Thymus (tissue), 11 donors: Measurements from ENCODE around the gene CYP4F8. TPM values are rescaled to one million over a fixed set of nuclear protein-coding genes. Genes with fewer than 3 reads are reported as not detected.
"Not testable (repeated sequence)": the region's sequence is repeated elsewhere in the genome, so short reads cannot be mapped to it uniquely, and the experiment has no call there.

Experiments
- DNase-seq, 9 donors: peaks; one replicate each; pipeline ENCODE4 v3.0.0-alpha.2; 2013; ENCODE audit warnings: low spot score in 9 of 9, low read depth in 6 of 9, missing footprints in 1 of 9
- H3K27ac ChIP-seq, 2 donors: one replicate each; pipeline ENCODE4 v1.5.1; 2013; ENCODE audit warnings: control low read depth in 1 of 2, low read depth in 1 of 2, low read length in 1 of 2, mild to moderate bottlenecking in 1 of 2, moderate library complexity in 1 of 2
- H3K27me3 ChIP-seq, 2 donors: one replicate each; pipeline ENCODE4 v1.5.1; 2013; ENCODE audit warnings: low read length in 1 of 2; ENCODE audit not compliant: control insufficient read depth in 2 of 2, insufficient read depth in 1 of 2
- H3K36me3 ChIP-seq, 2 donors: one replicate each; pipeline ENCODE4 v1.5.1; 2013; ENCODE audit warnings: low read length in 1 of 2, mild to moderate bottlenecking in 1 of 2, moderate library complexity in 1 of 2; ENCODE audit not compliant: control insufficient read depth in 2 of 2, insufficient read depth in 2 of 2
- H3K4me1 ChIP-seq, 2 donors: one replicate each; pipeline ENCODE4 v1.5.1; 2013; ENCODE audit warnings: low read length in 2 of 2; ENCODE audit not compliant: control insufficient read depth in 2 of 2, insufficient read depth in 2 of 2
- H3K4me3 ChIP-seq, 2 donors: one replicate each; pipeline ENCODE4 v1.5.1; 2013; ENCODE audit warnings: low read length in 2 of 2, control low read depth in 1 of 2, mild to moderate bottlenecking in 1 of 2
- H3K9me3 ChIP-seq, 2 donors: one replicate each; pipeline ENCODE4 v1.5.1; 2013; ENCODE audit warnings: low read length in 1 of 2, mild to moderate bottlenecking in 1 of 2; ENCODE audit not compliant: control insufficient read depth in 2 of 2, insufficient read depth in 1 of 2
- WGBS: extraction: QIAGEN DNeasy Blood & Tissue Kit; methylation state at CpG from one replicate; pipeline ENCODE4 v1.1.7; 2013; 5-methylcytosine and 5-hydroxymethylcytosine counted together
- polyA plus RNA-seq: library from polyadenylated mRNA; stranded (reverse); fragments of 200-250 nt; gene quantifications from one replicate; pipeline ENCODE4 v1.2.3, GENCODE V29; 2013
- total RNA-seq: library from RNA; stranded (reverse); fragments of 120-200 nt; gene quantifications from one replicate; pipeline ENCODE4 v1.2.4, GENCODE V29; 2013
- donor health status: healthy.

Gene CYP4F8
- total and polyA plus RNA-seq, 2 donors = 0.28 to 18.3 TPM

DNA sequence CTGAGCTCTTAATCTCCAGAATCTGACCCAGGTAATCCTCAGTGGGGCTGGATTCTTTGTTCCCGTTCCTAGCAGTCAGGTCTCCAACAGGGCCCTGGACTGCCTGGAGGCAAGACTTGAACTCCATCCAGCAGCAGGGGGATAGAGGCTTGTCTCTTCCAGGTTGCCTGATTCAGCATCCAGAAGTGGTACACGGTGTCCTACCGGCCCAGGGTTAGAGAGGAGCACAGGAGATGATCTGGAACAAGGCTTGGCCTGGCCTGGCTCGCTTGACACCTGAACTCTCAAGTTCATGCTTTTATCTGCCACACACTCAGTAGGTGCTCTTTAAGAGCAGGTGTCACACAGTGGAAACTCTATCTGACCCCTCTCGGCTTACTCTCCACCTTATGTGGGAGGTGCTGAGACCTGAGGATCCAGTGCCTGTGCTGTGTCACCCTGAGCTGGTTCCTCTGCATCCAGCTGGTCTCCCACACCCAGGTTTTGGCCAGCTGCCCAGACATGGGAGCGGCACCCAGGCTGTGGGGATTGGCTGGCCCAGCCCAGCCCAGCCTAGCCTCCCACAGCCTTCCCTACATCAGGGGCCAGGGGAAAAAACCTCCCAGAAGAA, 25.4 kb downstream of the CYP4F8 start, which contains the start of gene CYP4F3:
TSS of gene CYP4F3 (plus strand) at position 604 of the 610 bp plus-strand sequence. CDS start 519 bp downstream, outside the sequence.
- DNase-seq = peak in 1 of 9 donors; percentile 24
- Histone ChIP-seq H3K4me1 (no peaks in the 10 kb centered on the region), H3K36me3 (no peaks in the 10 kb centered on the region), H3K27me3 (no peaks in the 10 kb centered on the region), H3K4me3 (no peak within 1 kb of the TSS), H3K27ac (no peak within 1 kb of the TSS), H3K9me3 (no peaks in the 10 kb centered on the region)
- WGBS = 70% methylated on average over 6 of the region's 6 CpGs

DNA sequence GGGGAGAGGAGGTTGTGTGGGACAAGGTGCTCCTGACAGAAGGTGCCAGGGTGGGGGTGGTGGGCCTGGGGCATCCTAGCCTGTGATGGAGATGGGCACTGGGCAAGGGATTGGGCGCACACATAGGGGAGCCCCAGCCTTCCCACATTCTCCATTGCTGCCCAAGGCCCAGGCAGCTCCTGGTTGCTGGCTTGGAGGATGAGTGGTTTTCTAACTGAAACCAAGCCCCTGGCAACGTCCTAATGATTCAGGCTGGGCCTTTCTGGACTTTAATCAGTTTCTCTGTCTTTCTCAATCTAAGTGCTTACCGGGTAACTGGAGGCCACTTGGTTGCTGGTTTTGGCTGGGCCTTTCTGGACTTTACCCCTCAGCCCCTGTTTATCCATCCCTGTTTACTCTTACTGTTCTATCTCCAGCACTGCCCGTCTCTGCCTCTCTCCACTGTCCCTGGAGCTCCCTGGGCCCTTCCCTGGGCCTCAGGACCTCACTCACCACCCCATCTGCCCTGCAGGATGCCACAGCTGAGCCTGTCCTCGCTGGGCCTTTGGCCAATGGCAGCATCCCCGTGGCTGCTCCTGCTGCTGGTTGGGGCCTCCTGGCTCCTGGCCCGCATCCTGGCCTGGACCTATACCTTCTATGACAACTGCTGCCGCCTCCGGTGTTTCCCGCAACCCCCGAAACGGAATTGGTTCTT, 26.0 kb downstream of the CYP4F8 start:
- WGBS = 88% methylated on average over 12 of the region's 12 CpGs
- H3K4me3 ChIP-seq = no peak overlapping the region
- no peaks in the 10 kb centered on the region for H3K36me3 ChIP-seq
- H3K4me1 ChIP-seq = no peaks in the 10 kb centered on the region
- H3K27ac ChIP-seq = no peak overlapping the region
- no peak for DNase-seq
- no peaks in the 10 kb centered on the region for H3K27me3 ChIP-seq
- no peaks in the 10 kb centered on the region for H3K9me3 ChIP-seq

DNA sequence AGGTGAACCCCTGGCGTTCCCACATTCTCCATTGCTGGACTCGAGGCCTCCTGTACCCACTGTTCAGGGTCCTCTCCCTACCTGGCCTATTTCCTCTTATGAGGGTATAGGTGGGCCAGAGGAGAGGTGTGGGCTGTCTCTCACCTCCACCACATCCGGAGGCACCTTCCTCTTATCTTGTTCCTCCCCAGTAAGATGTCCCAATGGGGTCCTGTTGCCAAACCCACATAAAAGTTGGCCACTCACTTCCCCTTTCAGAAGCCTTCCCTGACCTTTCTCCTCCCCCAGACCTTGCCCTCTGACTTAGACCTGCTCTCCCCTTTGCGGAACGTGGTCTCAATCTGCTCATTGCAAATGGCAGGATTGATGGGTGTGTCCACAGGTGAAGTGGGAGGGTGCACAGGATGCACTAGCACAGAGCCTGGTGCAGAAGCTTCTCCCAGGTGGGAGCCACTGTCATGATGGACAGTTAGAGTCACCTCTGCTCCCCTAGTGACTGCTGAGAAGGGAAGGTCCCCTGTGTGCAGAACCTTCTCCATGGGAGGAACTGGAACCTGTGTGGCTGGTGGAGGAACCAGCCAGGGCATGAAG, 27.0 kb downstream of the CYP4F8 start:
- H3K4me1 ChIP-seq = no peaks in the 10 kb centered on the region
- no peak overlapping the region for H3K4me3 ChIP-seq
- H3K27ac ChIP-seq = no peak overlapping the region
- no peak for DNase-seq
- WGBS = 63% methylated on average over 5 of the region's 5 CpGs
- H3K27me3 ChIP-seq = no peaks in the 10 kb centered on the region
- no peaks in the 10 kb centered on the region for H3K36me3 ChIP-seq
- H3K9me3 ChIP-seq = no peaks in the 10 kb centered on the region

DNA sequence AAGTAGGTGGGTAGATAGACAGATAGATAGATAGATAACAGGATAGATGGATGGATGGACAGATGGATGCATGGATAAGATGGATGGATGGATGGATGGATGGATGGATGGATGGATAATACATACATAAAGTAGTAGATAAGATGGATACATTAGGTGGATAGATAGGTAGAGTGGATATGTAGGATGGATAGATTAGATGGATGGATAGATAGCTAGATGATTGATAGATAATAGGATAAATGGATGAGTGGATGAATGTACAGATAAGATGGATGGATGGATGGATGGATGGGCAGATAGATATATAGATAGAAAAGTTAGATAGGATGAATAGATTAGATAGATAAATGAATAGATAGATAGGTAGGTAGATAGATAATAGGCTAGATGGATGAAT, 27.8 kb downstream of the CYP4F8 start:
- Histone ChIP-seq H3K27ac (no peak overlapping the region), H3K27me3 (no peaks in the 10 kb centered on the region), H3K36me3 (no peaks in the 10 kb centered on the region), H3K9me3 (no peaks in the 10 kb centered on the region), H3K4me3 (no peak overlapping the region), H3K4me1 (no peaks in the 10 kb centered on the region)
- no peak for DNase-seq

DNA sequence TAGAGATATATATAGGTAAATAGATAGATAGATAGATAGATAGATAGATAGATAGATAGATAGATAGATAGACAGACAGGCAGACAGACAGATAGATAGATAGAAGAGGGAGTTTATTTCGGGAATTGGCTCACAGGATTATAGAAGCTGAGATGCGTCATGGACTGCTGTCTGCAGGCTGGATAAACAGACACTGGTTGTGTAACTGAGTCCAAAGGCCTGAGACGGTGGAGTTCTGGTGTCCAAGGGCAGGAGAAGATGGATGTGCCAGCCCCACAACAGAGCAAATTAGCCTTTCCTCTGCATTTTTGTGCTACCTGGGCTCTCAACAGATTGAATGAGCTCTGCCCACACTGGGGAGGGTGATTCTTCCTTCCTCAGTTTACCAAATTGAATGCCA, 28.4 kb downstream of the CYP4F8 start:
- DNase-seq = no peak
- WGBS = 94% methylated on average over 3 of the region's 3 CpGs
- H3K4me3 ChIP-seq = no peak overlapping the region
- H3K4me1 ChIP-seq = no peaks in the 10 kb centered on the region
- no peak overlapping the region for H3K27ac ChIP-seq
- H3K27me3 ChIP-seq = no peaks in the 10 kb centered on the region
- H3K9me3 ChIP-seq = no peaks in the 10 kb centered on the region
- H3K36me3 ChIP-seq = no peaks in the 10 kb centered on the region

DNA sequence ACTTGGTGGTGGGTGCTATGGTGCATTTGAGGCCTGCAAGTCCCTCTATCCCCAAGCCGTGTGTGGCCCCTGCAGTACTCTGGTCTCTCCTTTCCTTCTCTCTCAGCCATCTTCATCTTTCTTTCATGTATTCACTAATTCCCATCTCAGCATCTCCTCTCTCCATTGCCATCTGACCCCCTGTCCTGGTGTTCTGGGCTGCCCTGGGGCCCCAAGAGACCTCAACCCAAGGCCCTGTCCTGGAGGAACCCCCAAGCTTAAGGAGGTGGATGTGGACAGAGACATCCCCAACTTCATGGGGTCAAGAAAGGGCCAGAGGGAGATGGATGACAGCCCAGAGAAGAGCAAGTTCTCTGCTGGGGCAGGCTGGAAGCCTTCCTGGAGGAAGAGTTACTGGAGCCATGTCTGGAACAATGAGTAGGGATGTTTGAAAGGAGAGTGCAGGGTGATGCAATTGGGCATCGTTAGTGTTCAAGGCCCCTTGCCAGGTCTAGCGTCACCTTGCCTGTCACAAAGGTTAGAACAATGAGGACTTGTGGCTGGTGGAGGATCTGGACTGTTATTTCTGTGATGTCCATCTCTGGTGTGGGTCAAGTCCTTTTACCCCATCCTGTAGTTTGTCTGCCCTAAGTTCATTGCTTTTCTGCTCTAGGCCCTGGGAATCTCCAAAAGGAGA, 29.2 kb downstream of the CYP4F8 start:
- Histone ChIP-seq H3K36me3 (no peaks in the 10 kb centered on the region), H3K27ac (no peak overlapping the region), H3K27me3 (no peaks in the 10 kb centered on the region), H3K4me3 (no peak overlapping the region), H3K9me3 (no peaks in the 10 kb centered on the region), H3K4me1 (no peaks in the 10 kb centered on the region)
- 91% methylated on average over 3 of the region's 3 CpGs for WGBS
- DNase-seq = no peak

DNA sequence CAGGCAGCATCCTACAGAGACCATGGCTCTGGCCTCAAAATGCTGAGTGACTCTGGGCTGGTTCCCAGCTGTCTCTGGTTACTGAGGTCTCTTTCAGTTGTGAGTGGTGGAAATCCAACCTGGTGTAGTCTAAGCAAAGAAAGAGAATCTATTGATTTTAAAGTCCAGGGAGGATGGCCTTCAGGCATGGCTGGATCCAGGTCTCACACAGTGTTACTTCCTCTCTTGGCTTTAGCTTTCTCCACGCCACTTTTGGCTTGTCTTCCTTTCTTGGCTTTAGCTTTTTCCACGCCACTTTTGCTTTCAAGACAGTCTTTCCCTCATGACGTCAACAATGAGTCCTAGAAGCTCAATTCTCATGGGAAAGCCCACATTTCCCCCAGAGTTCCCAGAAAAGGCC, 29.8 kb downstream of the CYP4F8 start:
- Histone ChIP-seq H3K27ac (no peak overlapping the region), H3K4me3 (no peak overlapping the region), H3K27me3 (no peaks in the 10 kb centered on the region), H3K4me1 (no peaks in the 10 kb centered on the region), H3K9me3 (no peaks in the 10 kb centered on the region), H3K36me3 (no peaks in the 10 kb centered on the region)
- WGBS = 81% methylated on average over 3 of the region's 3 CpGs
- no peak for DNase-seq

DNA sequence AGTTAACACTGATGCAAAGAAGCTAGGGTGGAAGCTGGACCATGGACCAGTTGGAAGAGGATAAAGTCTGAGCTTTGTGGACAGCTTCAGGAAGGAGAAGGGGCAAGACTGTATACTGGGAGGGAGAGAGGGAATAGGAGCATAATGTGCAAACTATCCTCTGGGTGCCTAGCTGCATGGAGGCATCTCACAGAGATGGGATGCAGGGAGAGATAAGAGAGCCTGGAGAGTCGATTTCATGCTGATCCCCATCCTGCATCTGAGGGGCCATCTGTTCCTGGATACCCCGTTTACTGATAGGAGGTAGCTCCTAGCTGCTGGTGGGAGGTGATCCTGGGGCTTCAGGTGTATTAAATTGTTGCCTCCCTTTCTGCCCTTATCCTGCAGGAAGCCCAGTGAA, 34.5 kb downstream of the CYP4F8 start:
- Histone ChIP-seq H3K27ac (no peak overlapping the region), H3K36me3 (no peaks in the 10 kb centered on the region), H3K9me3 (no peaks in the 10 kb centered on the region), H3K27me3 (no peaks in the 10 kb centered on the region), H3K4me3 (no peak overlapping the region), H3K4me1 (no peaks in the 10 kb centered on the region)
- DNase-seq = no peak
- WGBS = 75% methylated on average over 2 of the region's 2 CpGs

DNA sequence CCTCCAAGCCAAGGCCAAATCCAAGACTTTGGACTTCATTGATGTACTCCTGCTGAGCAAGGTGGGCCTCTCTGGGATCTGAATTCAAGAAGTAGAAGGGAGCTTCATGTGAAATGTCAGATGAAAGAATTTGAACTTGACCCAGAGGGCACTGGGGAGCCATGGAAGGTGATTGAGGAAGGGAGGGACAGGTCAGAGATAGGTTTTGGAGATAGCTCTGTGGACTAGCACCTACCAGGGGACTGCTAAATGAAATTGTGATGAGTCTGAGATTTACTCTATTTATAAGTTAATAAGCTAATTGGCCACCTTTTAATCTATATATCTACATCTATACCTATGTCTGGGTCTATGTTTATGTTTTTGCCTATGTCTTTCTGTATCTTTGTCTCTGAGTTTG, 35.1 kb downstream of the CYP4F8 start:
- H3K4me3 ChIP-seq, H3K4me1 ChIP-seq, H3K27ac ChIP-seq, DNase-seq, H3K36me3 ChIP-seq, H3K27me3 ChIP-seq, H3K9me3 ChIP-seq: not testable (repeated sequence)
